ENCODE data around the gene TMPRSS6. TPM values are rescaled to one million over a fixed set of nuclear protein-coding genes. Genes with fewer than 3 reads are reported as not detected.

TMPRSS6 gene
- total and polyA plus RNA-seq, 2 experiments from 2014 or later, result 0.05 TPM; not detected in 1

DNA sequence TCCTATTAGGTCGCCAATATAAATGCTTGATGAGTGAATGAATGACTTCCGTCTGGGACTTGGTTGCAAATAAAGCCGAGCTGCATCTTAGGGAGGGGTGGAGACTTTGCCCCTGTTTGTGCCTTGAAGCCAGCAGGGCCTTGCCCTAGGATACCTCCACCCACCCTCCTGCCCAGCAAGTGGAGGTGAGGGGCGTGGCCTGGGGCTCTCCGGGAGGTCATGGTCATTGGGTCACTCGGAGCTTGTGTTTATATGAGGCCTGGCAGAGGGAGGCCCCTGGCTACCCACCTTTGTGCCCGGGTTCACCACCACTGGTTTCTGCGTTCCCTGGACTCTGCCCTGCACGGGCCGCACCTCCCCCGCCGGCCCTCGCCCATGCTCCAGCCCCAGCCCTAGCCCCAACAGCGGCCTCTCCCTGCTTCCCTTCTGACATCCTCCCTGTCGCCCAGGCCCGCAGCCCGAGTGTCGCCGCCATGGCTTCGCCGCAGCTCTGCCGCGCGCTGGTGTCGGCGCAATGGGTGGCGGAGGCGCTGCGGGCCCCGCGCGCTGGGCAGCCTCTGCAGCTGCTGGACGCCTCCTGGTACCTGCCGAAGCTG, 85.7 kb downstream of the TMPRSS6 start:
- Histone ChIP-seq H4K20me1 (ENCODE audit: insufficient read depth) (no peaks in the 10 kb centered on the region; the same call in 1 of the 2 replicates), H3K27ac (no peak overlapping the region), H2AFZ (no peak overlapping the region), H3K9me2 (ENCODE audit: insufficient read depth) (no peaks in the 10 kb centered on the region), H3K36me3 (ENCODE audit: low read depth) (no peaks in the 10 kb centered on the region; the same call in 1 of the 2 replicates), H3K9ac (no peak overlapping the region), H3F3A (ENCODE audit: insufficient read depth) (no peaks in the 10 kb centered on the region), H3K27me3 (replicated peaks; ENCODE audit: insufficient read depth) (no peaks in the 10 kb centered on the region), H3K4me3 (no peak overlapping the region), H3K4me1 (ENCODE audit: insufficient read depth) (0 out of 2 replicates have a peak, but pooled peaks cover 5% of the 10 kb centered on the region), H3K9me3 (ENCODE audit: low read depth) (no peaks in the 10 kb centered on the region), H3K4me2 (ENCODE audit: unreplicated experiment) (no peak overlapping the region), H3K79me2 (ENCODE audit: insufficient read depth) (peaks cover 15% of the 10 kb centered on the region)
- WGBS, 2 experiments (ENCODE audit: low coverage in 1 of 2, low lambda C conversion rate in 2 of 2, missing lambda C conversion rate in 2 of 2), result 92 to 94% methylated on average over 28 to 34 of the region's 34 CpGs
- DNase-seq, result no peak
- in situ Hi-C loops (cut with MboI), result no loop called here
- TF ChIP-seq EZH2phosphoT487 (IDR thresholded peaks at IDR 0.05; ENCODE audit: insufficient read depth, low read depth), result no peak
- no peak for TF ChIP-seq EZH2 (IDR thresholded peaks at IDR 0.05; ENCODE audit: insufficient read depth, poor library complexity, severe bottlenecking)

DNA sequence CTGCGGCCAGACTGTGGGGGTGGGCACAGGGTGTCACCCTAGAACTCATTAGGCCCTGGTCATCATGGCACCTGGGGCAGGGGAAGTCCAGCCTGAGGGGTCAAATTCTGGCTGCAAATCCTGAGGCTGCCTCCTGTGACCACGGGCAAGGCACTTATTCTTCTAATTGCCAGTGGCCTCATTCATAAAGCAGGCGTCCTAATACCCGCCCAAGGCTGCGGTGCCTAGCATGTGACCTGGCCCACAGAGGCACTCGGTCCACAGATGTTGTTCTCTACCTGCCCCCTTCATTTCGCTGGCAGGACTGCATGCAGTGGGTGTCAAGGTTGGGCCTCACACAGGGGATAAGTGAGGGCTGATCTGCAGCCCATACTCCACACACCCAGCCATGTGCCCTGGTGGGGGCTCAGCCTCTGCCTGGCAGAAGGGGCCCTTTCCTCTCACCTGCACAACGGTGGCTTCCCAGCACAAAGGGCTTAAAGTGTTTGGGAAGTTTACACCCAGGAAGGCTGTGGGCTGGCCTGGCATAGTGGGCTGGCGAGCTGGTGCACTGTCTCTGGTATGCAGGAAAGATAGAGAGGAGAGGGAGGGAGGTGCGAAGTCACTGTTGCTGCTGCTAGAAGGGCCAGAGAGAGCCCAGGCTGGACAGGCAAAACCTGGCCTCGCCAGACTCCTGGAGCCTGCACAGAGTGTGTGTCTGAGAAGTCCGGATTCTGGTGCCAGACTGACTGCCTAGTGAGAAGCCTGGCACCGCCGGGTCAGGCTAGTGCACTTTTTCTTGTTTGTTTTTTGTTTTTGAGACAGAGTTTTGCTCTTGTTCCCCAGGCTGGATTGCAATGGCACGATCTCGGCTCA, 86.8 kb downstream of the TMPRSS6 start:
- H3K79me2 ChIP-seq (ENCODE audit: insufficient read depth), result peaks cover 15% of the 10 kb centered on the region
- 0 out of 2 replicates have a peak, but pooled peaks cover 5% of the 10 kb centered on the region for H3K4me1 ChIP-seq (ENCODE audit: insufficient read depth)
- H3K4me3 ChIP-seq, result no peak overlapping the region
- no peak for DNase-seq
- no peaks in the 10 kb centered on the region for H3K9me2 ChIP-seq (ENCODE audit: insufficient read depth)
- in situ Hi-C loops (cut with MboI), result no loop called here
- H3K27me3 ChIP-seq (replicated peaks; ENCODE audit: insufficient read depth), result no peaks in the 10 kb centered on the region
- no peaks in the 10 kb centered on the region for H3K9me3 ChIP-seq (ENCODE audit: low read depth)
- no peak overlapping the region for H3K4me2 ChIP-seq (ENCODE audit: unreplicated experiment)
- H3K36me3 ChIP-seq (ENCODE audit: low read depth), result no peaks in the 10 kb centered on the region; the same call in 1 of the 2 replicates
- no peak overlapping the region for H3K27ac ChIP-seq
- WGBS, 2 experiments (ENCODE audit: low coverage in 1 of 2, low lambda C conversion rate in 2 of 2, missing lambda C conversion rate in 2 of 2), result 90 to 93% methylated on average over 16 of the region's 16 CpGs
- no peaks in the 10 kb centered on the region for H3F3A ChIP-seq (ENCODE audit: insufficient read depth)
- no peak overlapping the region for H3K9ac ChIP-seq
- no peaks in the 10 kb centered on the region; the same call in 1 of the 2 replicates for H4K20me1 ChIP-seq (ENCODE audit: insufficient read depth)
- no peak for TF ChIP-seq EZH2 (IDR thresholded peaks at IDR 0.05; ENCODE audit: insufficient read depth, poor library complexity, severe bottlenecking)
- TF ChIP-seq EZH2phosphoT487 (IDR thresholded peaks at IDR 0.05; ENCODE audit: insufficient read depth, low read depth), result no peak
- no peak overlapping the region for H2AFZ ChIP-seq

- no peaks in the 10 kb centered on the region for H3K9me2 ChIP-seq (ENCODE audit: insufficient read depth)
- 74 to 75% methylated on average over 13 of the region's 13 CpGs for WGBS, 2 experiments (ENCODE audit: low coverage in 1 of 2, low lambda C conversion rate in 2 of 2, missing lambda C conversion rate in 2 of 2)
- H3K4me2 ChIP-seq (ENCODE audit: unreplicated experiment), result no peak overlapping the region
- no peaks in the 10 kb centered on the region for H3F3A ChIP-seq (ENCODE audit: insufficient read depth)
- no peak overlapping the region for H3K4me3 ChIP-seq
- H3K27me3 ChIP-seq (replicated peaks; ENCODE audit: insufficient read depth), result no peaks in the 10 kb centered on the region
- no peak overlapping the region for H2AFZ ChIP-seq
- H4K20me1 ChIP-seq (ENCODE audit: insufficient read depth), result no peaks in the 10 kb centered on the region; the same call in 1 of the 2 replicates
- in situ Hi-C loops (cut with MboI), result no loop called here
- 0 out of 2 replicates have a peak, but pooled peaks cover 5% of the 10 kb centered on the region for H3K4me1 ChIP-seq (ENCODE audit: insufficient read depth)
- no peak overlapping the region for H3K9ac ChIP-seq
- H3K79me2 ChIP-seq (ENCODE audit: insufficient read depth), result peaks cover 15% of the 10 kb centered on the region
- TF ChIP-seq EZH2phosphoT487 (IDR thresholded peaks at IDR 0.05; ENCODE audit: insufficient read depth, low read depth) (no peak), EZH2 (IDR thresholded peaks at IDR 0.05; ENCODE audit: insufficient read depth, poor library complexity, severe bottlenecking) (no peak)
- H3K36me3 ChIP-seq (ENCODE audit: low read depth), result no peaks in the 10 kb centered on the region; the same call in 1 of the 2 replicates
- DNase-seq, result peak; percentile 64
- H3K27ac ChIP-seq, result no peak overlapping the region
- no peaks in the 10 kb centered on the region for H3K9me3 ChIP-seq (ENCODE audit: low read depth)
Measured at GRCh38 chr22:37021710-37022482, 87.6 kb downstream of the TMPRSS6 start.

- H3K4me2 ChIP-seq (ENCODE audit: unreplicated experiment), result no peak overlapping the region
- H4K20me1 ChIP-seq (ENCODE audit: insufficient read depth), result no peaks in the 10 kb centered on the region; the same call in 1 of the 2 replicates
- no peak overlapping the region for H3K9ac ChIP-seq
- H3K4me1 ChIP-seq (ENCODE audit: insufficient read depth), result 0 out of 2 replicates have a peak, but pooled peaks cover 5% of the 10 kb centered on the region
- H3K9me2 ChIP-seq (ENCODE audit: insufficient read depth), result no peaks in the 10 kb centered on the region
- 95 to 100% methylated on average over 1 to 5 of the region's 5 CpGs for WGBS, 2 experiments (ENCODE audit: low coverage in 1 of 2, low lambda C conversion rate in 2 of 2, missing lambda C conversion rate in 2 of 2)
- H3K79me2 ChIP-seq (ENCODE audit: insufficient read depth), result peaks cover 15% of the 10 kb centered on the region
- no peaks in the 10 kb centered on the region for H3K27me3 ChIP-seq (replicated peaks; ENCODE audit: insufficient read depth)
- no peak overlapping the region for H3K4me3 ChIP-seq
- H3K9me3 ChIP-seq (ENCODE audit: low read depth), result no peaks in the 10 kb centered on the region
- no peak for TF ChIP-seq EZH2 (IDR thresholded peaks at IDR 0.05; ENCODE audit: insufficient read depth, poor library complexity, severe bottlenecking)
- no peak for TF ChIP-seq EZH2phosphoT487 (IDR thresholded peaks at IDR 0.05; ENCODE audit: insufficient read depth, low read depth)
- H3K27ac ChIP-seq, result no peak overlapping the region
- no peaks in the 10 kb centered on the region for H3F3A ChIP-seq (ENCODE audit: insufficient read depth)
- H2AFZ ChIP-seq, result no peak overlapping the region
- DNase-seq, result no peak
- in situ Hi-C loops (cut with MboI), result no loop called here
- no peaks in the 10 kb centered on the region; the same call in 1 of the 2 replicates for H3K36me3 ChIP-seq (ENCODE audit: low read depth)
Measured at GRCh38 chr22:37021041-37021440, 88.5 kb downstream of the TMPRSS6 start.
